GM19351 (cell line): Measurements from ENCODE around the gene LMOD3.

Source experiments
- ATAC-seq: cut with Tn5 transposase; IDR thresholded peaks from one replicate; pipeline ENCODE4 v1.9.1; 2021; ENCODE audit warnings: mild to moderate bottlenecking, moderate library complexity; ENCODE audit not compliant: unreplicated experiment

The LMOD3 gene

DNA sequence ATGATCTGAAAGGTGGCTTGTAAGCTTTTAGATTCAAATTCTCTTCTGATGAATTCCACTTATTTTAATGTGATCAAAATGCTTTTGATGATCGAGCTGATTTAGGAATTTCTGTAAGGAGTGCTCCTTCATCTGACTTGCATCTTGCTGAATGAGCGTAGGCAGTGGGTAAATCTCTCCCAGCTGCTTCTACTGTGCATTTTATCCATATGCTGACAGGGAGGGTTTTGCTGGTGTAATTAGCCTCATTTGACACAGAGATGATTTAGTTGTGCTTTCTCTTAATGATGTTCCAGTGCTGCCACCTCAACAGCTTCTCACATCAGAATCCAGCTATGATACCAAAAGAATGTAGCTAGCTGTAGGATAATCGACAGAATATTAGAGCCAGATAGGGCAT is 3.8 kb upstream of the LMOD3 start:
- ATAC-seq = no peak

DNA sequence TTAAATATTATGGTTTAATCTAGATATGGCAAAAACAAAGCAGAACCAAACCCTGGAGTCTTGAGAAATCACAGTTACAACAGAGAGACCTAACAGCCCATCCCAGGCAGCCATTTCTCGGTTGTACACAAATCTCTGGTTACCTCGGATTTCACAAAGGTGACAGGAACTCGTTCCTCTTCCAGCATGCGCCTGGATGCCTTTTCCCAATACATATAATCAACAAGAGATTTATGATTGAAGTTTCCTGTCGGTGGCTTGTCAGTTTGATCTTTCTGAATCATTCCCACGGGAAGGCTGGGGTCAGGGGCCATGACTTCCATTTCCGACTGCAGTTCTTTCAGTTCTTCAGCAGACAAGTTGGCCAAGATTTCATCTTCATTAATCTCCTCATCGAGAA is 445 bp downstream of the LMOD3 start:
- ATAC-seq = no peak

DNA sequence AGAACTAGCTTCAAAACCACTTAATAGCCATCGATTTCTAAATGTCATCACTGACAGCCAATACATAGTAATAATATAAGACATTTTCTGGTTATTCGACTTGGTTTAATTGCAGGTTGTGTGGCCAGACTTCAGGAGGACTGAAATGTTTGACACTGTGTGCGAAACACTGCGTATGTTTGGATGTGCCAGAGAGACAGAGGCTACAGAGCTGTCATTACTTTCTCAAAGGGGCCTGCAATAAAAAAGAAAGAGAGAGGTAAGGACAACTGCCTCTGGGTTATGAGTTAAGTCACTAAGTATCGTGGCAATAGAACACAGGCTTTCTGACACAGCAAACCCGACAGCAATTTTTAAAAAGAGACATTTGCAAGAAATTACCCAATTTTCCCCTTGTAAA is 882 bp downstream of the LMOD3 start:
- ATAC-seq = no peak

DNA sequence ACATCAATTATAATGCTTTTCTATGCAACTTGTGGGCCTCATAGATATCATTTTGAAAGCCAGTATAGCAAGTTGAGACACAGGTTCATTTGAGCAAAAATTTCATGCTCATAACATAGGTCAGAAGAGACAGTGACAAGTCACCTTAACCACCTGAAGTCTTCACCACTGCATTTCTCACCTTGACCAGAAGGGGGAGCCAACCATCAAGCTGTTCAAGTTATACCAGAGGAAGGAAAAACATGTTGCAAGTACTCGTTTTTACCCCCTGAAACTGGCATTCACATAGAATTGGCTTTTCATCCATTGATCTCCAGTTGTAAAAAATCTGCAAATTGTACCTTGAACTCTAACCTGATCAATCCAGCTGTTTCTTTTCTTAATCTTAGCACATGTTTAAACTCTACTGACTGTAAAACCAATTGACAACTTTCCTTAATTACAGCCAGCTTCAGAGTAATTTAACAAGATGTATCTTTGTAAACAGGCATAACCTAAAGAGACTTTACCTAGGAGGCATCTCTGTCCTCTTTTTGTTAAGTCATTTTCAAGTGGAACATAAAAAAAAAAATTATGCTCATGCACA is 1.4 kb downstream of the LMOD3 start:
- peak; percentile 93 for ATAC-seq

DNA sequence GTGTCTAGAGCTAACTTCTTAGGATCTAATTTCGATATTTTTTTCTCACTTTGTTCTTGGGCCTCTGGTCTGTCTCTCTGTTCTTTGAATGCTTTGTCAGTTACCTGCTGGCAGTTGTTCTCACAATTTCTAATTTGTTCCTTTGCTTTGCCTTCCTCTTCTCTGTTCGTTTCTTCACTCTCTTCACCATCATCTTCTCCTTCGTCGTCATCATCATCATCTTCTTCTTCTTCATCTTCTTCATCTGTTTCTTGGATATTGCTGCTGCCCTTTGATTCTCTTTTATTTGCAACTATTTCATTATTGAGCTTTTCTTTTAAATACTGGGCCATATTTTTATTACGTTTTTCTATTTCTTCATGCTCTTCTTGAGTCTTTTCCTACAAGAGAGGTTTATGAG is 2.7 kb downstream of the LMOD3 start:
- no peak for ATAC-seq

DNA sequence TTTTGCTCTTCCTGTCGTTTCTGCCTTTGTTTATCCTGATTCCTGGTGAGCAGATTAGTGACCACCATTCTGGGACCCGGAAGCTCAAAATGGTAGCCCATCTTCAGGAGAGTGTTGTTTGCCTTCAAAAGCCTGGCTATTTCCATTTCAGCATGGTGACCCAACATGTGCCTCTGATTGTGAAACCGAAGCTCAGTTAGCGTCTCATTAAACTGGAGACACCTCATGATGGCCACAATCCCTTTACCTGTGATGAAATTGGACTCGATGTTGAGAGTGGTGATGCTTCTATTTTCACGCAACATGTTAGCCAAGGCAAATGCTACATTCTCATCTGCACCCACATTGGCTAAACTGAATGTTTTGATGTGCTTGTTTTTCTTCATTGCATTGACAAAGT is 3.3 kb downstream of the LMOD3 start:
- no peak for ATAC-seq

DNA sequence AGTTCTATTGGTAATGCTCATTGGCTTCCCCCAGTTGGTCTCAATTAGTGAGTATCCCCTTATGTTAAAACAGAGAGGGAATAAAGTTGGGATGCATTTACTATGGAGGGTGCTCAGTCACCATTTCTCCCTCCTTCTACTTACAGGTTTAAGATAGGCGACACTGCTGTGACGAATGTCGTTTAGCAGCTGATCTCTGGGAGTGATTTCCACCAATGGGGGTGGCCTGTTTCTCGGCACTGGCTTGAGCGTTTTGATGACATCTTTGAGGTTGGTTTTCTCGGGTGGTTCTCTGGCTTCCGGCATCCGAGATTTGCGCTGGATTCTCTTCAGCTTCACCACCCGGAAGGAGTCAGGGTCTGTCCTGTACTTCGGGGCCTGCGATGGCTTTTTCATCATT is 3.8 kb downstream of the LMOD3 start:
- ATAC-seq = no peak

DNA sequence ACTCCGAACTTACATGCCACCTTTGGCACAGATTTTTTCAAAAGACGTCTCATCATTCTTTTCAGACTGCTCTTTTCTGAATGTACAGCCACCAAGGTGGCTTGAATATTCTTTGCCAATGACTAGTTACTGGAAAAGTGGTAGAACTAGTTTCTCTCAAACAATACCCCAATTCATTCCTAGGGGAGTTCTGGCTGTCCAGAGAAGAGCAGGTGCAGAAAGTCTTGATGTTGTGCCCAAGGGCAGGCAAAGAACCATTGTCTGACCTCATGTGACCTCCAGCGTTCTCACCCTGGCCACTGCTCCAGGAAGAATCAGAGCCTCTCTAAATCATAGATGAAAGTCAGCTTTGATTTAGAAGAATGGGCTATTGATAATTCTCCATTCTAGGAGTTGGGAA is 5.5 kb downstream of the LMOD3 start:
- ATAC-seq = no peak

DNA sequence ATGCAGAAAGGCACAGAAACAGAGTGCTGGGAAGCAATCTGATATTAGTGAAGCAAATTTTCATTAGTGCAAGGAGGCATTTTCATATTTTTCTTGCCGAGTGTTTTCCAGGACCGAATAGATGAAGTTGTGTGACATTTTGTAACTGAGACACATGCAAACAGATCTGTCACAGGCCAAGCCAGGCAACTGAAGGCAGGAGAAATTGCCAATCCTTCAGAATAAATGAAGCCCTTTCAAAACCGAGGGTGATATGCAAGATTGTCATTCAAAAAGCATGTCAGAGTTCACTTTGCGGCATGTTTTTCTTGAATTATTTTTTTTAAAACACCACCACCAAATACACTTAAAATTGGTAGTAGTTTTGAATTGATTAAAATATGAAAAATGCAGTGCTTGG is 6.2 kb downstream of the LMOD3 start:
- no peak for ATAC-seq

DNA sequence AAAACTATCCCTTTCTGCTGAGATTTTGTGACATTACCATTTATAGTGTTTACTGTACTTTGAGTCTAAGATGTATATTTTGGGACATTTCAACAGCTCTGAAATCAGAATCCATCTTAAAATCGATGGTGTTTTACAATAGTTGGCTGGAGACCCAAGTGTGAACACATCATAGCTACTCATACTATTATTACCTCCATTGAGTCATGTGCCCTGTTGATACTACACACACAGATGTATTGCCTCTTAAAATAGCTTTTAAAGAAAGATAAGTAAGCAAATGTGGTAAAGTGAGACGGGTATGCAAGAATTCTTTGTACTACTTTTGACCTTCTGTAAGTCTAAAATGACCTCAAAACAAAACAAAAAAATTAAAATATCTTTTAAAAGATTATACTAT is 6.7 kb downstream of the LMOD3 start:
- no peak for ATAC-seq

DNA sequence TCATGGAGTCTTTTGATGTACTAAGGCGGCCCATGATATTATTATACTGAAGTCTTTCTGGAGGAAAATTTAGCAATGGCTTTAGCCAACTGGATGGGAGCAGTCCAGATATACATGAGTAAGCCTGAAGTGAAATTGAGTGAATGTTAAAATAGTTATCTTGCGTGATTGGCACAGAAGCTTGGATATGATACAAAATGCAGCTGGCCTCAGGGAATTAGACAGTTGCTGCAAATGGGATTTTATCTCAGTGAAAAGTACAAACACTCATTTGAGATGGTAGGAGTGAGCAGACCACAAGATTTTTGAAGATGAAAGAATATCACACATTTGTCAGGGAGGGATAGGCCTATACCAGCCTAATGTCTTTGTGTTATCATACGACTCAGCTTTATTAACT is 8.9 kb downstream of the LMOD3 start:
- ATAC-seq = no peak

DNA sequence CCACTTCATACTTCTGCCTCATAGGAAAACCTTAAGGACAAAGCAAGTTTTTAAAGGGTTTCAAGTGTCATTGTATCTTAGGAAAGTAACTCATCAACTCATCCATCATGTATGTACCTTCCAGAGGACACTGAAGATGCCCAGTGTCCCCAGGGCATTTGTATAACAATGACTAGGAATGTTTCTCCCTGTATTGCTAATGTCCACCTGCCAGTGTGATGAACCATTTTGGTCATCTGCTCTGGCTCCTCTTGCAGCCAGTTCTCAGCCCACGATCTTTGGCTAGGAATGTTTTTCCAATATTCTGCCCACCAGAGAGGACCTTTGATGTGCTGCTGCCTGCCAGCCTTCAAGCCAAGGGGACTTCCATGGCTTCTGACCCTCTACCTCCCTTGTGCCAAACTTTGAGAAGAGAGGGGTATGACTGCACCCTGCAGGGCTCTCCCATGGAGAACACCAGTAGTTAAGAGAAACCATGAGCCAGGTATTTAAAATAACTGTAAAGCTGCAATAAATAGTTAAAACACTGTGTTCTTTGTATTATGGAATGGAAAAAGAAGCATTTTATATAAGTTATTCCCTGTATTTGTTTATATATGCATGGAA is 11.4 kb downstream of the LMOD3 start:
- ATAC-seq = no peak

DNA sequence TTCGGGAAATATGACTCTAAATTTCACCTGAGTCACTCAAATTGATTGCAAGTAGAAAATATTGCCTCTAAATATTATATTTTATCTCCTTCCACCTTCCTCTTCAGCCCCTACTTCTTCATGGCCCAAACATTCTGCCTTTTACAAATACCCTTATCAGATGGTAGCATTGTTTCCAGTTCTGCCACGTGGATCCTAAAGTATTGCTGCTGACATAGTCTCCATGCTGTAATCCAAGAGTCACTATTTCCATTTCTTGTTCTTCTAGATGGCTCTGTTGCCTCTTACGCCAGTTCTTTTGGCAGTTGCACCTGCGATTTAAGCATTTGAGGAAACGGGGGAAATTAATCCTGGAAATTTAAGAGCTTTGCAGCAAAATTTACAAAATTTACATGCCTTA is 13.6 kb downstream of the LMOD3 start:
- ATAC-seq = no peak

DNA sequence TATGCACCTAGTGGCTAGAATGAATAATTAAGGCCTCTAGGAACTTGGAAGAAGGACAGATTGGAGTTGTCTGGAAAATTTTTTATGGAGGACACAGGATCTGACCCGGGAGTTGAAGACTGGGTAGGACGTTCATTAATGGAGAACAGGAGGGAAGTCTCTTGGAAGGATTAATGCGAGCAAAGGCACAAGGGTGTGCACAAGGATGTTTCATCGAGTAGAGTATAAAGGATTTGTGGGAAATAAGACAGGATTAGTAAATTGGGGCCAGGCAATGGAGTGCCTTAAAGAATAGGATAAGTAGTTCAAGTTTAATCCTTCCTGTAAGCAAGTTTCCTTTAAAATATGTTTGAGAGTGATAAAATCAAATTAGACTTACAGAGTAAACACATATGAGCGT is 14.6 kb downstream of the LMOD3 start:
- no peak for ATAC-seq

DNA sequence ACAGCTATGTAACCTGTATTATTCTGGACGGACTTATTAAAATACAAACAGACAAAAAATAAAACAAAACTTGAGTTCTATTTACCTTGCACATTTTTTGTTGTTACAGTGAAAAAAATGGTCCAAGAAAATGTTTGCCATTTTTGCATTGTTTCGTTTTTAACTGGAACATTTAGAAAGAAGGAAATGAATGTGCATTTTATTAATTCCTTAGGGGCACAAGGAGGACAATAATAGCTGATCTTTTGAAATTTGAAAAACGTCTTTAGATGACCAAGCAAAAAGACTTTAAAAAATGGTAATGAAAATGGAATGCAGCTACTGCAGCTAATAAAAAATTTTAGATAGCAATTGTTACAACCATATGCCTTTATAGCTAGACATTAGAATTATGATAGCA is 17.1 kb downstream of the LMOD3 start:
- ATAC-seq = no peak

DNA sequence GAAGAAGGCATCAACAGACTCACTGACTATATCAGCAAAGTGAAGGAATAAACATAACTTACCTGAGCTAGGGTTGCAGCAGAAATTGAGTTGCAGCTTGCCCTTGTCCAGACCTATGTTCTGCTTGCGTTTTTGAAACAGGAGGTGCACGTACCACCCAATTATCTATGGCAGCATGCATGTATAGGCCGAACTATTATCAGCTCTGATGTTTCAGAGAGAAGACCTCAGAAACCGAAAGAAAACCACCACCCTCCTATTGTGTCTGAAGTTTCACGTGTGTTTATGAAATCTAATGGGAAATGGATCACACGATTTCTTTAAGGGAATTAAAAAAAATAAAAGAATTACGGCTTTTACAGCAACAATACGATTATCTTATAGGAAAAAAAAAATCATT is 17.8 kb downstream of the LMOD3 start:
- ATAC-seq = no peak

DNA sequence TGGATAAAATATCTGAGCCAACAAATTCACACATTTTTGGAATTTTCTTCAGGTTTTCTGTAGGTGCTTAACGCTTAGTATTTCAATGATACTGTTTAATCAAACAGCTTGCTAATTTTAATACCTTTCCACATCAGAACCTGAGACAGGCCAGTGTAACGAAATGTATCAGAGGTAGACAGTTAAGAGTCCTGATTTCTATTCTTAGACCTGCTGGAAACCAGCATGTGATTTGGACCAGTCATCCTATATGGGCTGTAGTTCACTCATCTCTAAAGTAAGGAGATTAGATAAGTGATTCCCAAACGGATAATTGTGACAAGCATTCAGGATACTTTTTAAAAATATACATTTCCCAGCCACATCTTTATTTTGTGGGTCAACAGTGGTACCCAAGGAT is 19.3 kb downstream of the LMOD3 start:
- ATAC-seq = no peak

DNA sequence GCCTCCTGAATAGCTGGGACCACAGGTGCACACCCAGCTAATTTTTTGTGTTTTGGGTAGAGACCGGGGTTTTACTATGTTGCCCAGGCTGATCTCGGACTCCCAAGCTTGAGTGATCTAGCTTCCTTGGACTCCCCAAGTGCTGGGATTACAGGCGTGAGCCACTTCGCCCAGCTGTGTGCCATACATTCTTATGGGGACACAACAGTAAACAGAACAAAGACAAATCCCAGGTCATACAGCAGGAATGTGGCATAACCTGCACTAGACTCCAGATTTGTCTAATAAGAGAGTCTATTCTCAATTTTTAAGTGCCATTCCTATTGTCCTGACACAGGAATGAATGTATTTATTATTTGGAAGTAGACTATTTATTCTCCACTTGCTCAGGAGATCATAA is 20.0 kb downstream of the LMOD3 start:
- no peak for ATAC-seq

DNA sequence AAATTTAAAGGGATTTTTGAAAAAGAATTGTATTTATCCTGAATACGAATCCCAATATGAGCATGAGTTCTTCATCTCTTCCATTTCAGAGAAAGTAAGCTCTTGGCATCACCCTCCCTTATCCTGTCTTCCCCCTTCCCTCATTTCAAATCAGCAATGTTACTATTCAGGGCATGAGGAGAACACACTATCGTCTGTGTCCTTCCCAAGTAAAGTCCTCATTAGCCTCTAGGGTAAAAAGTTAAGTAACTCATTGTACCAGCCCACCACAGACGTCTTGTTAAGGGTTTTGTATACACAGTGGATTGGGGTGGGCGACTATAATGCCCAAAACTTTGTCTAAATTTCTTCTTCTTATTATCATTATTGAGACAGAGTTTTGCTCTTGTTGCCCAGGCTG is 22.8 kb downstream of the LMOD3 start:
- ATAC-seq = no peak

DNA sequence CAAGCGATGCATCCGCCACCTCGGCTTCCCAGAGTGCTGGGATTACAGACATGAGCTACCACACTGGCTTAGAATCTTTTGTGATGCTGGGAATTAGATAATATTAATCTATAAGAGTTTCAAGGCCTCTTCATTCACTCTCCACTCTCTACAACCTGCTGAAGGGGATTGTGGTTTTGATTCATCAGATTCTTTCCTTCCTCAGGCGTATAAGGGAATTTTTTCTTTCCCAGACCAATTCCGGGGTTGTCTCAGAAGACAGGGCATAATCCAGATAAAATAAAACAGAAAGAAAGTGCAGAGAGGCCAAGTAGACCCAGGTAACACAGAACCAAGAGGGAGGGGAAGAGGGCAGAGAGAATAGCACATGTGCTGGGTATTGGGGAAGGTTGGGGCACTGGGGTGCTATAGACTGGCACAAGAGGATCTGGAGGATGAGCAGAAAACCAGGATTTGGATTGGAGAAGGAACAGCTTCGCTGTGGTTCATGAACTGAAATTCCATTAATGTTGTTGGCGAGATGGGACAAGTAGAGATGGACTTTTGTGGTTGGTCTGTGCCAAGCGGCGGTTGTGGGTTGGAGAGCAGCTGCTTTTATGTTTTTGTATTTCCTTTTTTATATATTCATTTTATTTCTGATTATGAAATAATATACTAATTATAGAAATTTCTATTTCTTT is 24.8 kb downstream of the LMOD3 start:
- ATAC-seq = no peak

DNA sequence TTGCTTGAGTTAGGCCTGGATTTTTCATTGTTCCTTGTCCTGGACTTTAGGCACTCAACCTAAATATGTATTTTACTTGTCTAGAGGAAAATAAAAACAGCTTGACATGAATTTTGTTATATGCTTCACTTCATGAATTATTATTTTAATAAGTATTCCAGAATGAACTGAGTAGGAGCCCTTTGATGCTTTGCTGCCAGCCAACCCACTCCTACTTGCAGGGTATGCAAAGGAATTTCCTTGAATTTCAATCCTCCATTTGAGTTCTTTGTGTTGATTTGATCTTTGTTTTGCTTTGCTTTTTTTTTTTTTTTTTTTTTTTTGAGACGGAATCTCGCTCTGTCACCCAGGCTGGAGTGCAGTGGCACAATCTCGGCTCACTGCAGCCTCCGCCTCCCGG is 26.1 kb downstream of the LMOD3 start:
- ATAC-seq = no peak

DNA sequence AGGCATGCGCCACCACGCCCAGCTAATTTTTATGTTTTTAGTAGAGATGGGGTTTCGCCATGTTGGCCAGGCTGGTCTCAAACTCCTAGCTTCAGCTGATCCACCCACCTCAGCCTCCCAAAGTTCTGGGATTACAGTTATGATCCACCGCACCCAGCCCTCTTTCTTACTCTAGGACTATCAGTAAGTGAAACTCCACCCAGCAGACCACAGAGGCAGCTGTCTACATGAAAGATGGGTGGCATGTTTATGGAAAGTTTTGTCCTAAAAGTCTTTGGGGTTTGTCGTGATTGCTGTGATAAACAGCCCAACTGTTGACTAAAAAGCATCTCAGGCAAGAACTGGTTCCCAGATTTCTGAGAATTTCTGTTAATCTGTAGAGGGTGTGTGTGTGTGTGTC is 26.8 kb downstream of the LMOD3 start:
- ATAC-seq = no peak
